ENCODE data around the gene GPR179. TPM values are rescaled to one million over a fixed set of nuclear protein-coding genes. Genes with fewer than 3 reads are reported as not detected.

Gene GPR179
- polyA plus RNA-seq, 2 of the 4 experiments (the other 2 are of a cell fraction): 0.04 to 0.08 TPM

DNA sequence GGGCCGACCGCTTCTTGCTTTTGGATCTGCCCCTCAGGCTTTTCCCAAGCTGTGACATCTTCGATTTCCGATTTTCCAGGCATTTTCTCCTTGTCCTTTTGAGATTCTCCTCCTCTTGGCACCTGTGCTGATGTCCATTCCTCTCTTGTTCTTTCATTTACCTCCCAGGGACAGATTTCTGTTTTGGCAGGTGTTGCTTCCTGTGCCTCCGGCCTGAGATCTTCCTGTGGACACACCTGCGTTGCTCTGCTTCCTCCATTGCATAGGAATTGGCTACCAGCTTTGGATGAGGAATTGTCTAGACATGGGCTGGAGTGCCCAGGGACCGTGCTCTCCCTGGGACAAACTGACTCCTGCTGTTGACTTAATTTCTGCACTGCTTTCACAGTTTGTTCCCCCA is 15.1 kb downstream of the GPR179 start:
- H3K4me1 ChIP-seq: 0 out of 3 replicates have a peak, but pooled peaks cover 3% of the 10 kb centered on the region
- no peak overlapping the region for H3K27ac ChIP-seq
- WGBS (ENCODE audit: missing lambda C conversion rate): 82% methylated on average over 7 of the region's 7 CpGs
- TF ChIP-seq, protein P1, sequence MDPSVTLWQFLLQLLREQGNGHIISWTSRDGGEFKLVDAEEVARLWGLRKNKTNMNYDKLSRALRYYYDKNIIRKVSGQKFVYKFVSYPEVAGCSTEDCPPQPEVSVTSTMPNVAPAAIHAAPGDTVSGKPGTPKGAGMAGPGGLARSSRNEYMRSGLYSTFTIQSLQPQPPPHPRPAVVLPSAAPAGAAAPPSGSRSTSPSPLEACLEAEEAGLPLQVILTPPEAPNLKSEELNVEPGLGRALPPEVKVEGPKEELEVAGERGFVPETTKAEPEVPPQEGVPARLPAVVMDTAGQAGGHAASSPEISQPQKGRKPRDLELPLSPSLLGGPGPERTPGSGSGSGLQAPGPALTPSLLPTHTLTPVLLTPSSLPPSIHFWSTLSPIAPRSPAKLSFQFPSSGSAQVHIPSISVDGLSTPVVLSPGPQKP (IDR thresholded peaks at IDR 0.05; ENCODE audit: low read depth, low read length): no peak
- TF ChIP-seq RCOR1 (IDR thresholded peaks at IDR 0.05; ENCODE audit: low read depth, low read length): no peak
- no peak for TF ChIP-seq ZFP36 (IDR thresholded peaks at IDR 0.05; ENCODE audit: borderline replicate concordance, partially characterized antibody)
- no peak for TF ChIP-seq NPAS2 (CRISPR knock-in tag; IDR thresholded peaks at IDR 0.05; ENCODE audit: borderline replicate concordance)
- no peak for TF ChIP-seq ZSCAN20 (CRISPR knock-in tag; IDR thresholded peaks at IDR 0.05)
- no peak for TF ChIP-seq TFCP2L1 (CRISPR knock-in tag; IDR thresholded peaks at IDR 0.05)
- TF ChIP-seq, protein P2, sequence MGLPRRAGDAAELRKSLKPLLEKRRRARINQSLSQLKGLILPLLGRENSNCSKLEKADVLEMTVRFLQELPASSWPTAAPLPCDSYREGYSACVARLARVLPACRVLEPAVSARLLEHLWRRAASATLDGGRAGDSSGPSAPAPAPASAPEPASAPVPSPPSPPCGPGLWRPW (IDR thresholded peaks at IDR 0.05): no peak
- no peak for TF ChIP-seq NR3C1 (IDR thresholded peaks at IDR 0.05)
- no peak for TF ChIP-seq CHD2 (IDR thresholded peaks at IDR 0.05; ENCODE audit: low read length, partially characterized antibody)
- TF ChIP-seq ZC3H11A (IDR thresholded peaks at IDR 0.05): no peak
- TF ChIP-seq, protein P3, sequence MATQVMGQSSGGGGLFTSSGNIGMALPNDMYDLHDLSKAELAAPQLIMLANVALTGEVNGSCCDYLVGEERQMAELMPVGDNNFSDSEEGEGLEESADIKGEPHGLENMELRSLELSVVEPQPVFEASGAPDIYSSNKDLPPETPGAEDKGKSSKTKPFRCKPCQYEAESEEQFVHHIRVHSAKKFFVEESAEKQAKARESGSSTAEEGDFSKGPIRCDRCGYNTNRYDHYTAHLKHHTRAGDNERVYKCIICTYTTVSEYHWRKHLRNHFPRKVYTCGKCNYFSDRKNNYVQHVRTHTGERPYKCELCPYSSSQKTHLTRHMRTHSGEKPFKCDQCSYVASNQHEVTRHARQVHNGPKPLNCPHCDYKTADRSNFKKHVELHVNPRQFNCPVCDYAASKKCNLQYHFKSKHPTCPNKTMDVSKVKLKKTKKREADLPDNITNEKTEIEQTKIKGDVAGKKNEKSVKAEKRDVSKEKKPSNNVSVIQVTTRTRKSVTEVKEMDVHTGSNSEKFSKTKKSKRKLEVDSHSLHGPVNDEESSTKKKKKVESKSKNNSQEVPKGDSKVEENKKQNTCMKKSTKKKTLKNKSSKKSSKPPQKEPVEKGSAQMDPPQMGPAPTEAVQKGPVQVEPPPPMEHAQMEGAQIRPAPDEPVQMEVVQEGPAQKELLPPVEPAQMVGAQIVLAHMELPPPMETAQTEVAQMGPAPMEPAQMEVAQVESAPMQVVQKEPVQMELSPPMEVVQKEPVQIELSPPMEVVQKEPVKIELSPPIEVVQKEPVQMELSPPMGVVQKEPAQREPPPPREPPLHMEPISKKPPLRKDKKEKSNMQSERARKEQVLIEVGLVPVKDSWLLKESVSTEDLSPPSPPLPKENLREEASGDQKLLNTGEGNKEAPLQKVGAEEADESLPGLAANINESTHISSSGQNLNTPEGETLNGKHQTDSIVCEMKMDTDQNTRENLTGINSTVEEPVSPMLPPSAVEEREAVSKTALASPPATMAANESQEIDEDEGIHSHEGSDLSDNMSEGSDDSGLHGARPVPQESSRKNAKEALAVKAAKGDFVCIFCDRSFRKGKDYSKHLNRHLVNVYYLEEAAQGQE (IDR thresholded peaks at IDR 0.05): no peak
- no peak for TF ChIP-seq EHMT2 (IDR thresholded peaks at IDR 0.05; ENCODE audit: low read depth)
- TF ChIP-seq FOXS1 (CRISPR knock-in tag; IDR thresholded peaks at IDR 0.05): no peak
- DNase-seq (ENCODE audit: low read depth in 1 of 2, low spot score in 1 of 2) (no peak), FAIRE-seq (no peak), ATAC-seq (no peak)
- H3K4me3 ChIP-seq: no peak overlapping the region
- H3K9me3 ChIP-seq: no peaks in the 10 kb centered on the region
- CTCF ChIA-PET: interaction anchor here (0.7 to 30.7 kb wide), 5 partner anchors 15 to 339 kb away, joined by 3 to 675 read pairs (median 3); partner anchors contain the start of genes GPR179 and SOCS7
- POLR2A ChIA-PET: interaction anchor here (0.6 kb wide), 1 partner anchor 17 kb away, joined by 3 read pairs; no protein-coding TSS in a partner anchor
- no peak overlapping the region for H3K4me2 ChIP-seq

DNA sequence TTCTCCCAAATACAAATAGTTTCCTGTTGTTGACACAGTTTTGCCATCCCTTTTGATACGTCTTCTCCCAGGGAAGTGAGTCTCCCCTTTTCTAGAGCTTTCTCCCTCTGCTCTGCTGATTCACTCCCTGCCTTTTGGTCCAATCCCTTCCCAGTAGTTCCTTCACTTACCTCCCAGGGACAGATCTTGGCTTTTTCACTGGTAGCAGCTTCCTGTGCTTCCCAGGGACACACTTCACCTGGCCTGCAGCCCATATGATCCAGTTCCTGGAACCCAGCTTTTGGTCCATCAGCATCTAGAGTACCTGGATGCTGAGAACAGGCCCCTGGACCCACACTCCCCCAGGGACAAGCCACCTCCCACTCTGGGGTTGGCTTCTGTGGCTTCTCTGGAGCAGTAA is 15.8 kb downstream of the GPR179 start:
- Histone ChIP-seq H3K9me3 (no peaks in the 10 kb centered on the region), H3K4me1 (0 out of 3 replicates have a peak, but pooled peaks cover 3% of the 10 kb centered on the region), H3K4me3 (no peak overlapping the region), H3K4me2 (no peak overlapping the region), H3K27ac (no peak overlapping the region)
- 61% methylated on average over 1 of the region's 1 CpG for WGBS (ENCODE audit: missing lambda C conversion rate)
- TF ChIP-seq ESRRA (IDR thresholded peaks at IDR 0.05; ENCODE audit: borderline replicate concordance, low read length) (no peak), MAFK (IDR thresholded peaks at IDR 0.05; ENCODE audit: partially characterized antibody) (no peak), CBX8 (IDR thresholded peaks at IDR 0.05) (no peak), EHMT2 (IDR thresholded peaks at IDR 0.05; ENCODE audit: low read depth) (no peak), MAZ (IDR thresholded peaks at IDR 0.05; ENCODE audit: borderline replicate concordance, low read depth, low read length) (no peak), CHD2 (IDR thresholded peaks at IDR 0.05; ENCODE audit: low read length, partially characterized antibody) (no peak), TP53 (CRISPR knock-in tag; IDR thresholded peaks at IDR 0.05) (no peak), HOXB5 (CRISPR knock-in tag; IDR thresholded peaks at IDR 0.05) (no peak), MYC (IDR thresholded peaks at IDR 0.05; ENCODE audit: borderline replicate concordance, low read length) (no peak), HOXB13 (CRISPR knock-in tag; IDR thresholded peaks at IDR 0.05; ENCODE audit: low read depth) (no peak), FOXS1 (CRISPR knock-in tag; IDR thresholded peaks at IDR 0.05) (no peak), RFX5 (IDR thresholded peaks at IDR 0.05) (no peak), POLR2A (IDR thresholded peaks at IDR 0.05; ENCODE audit: low read length) (no peak), FOSL2 (IDR thresholded peaks at IDR 0.05) (no peak), FOSL2 (CRISPR knock-in tag; IDR thresholded peaks at IDR 0.05) (no peak), KDM5A (IDR thresholded peaks at IDR 0.05) (no peak), NPAS2 (CRISPR knock-in tag; IDR thresholded peaks at IDR 0.05; ENCODE audit: borderline replicate concordance) (no peak), CBX2 (IDR thresholded peaks at IDR 0.05; ENCODE audit: borderline replicate concordance, low read depth) (no peak), HOXA7 (CRISPR knock-in tag; IDR thresholded peaks at IDR 0.05) (no peak), ZNF302 (CRISPR knock-in tag; IDR thresholded peaks at IDR 0.05) (no peak)
- no peak for ATAC-seq
- ChIA-PET CTCF (interaction anchor here (1.3 to 30.7 kb wide), 4 partner anchors 15 to 90 kb away, joined by 3 to 675 read pairs (median 4); partner anchors contain the start of genes GPR179 and SOCS7), POLR2A (no interaction called here)
- no peak for DNase-seq (ENCODE audit: low read depth in 1 of 2, low spot score in 1 of 2)
- no peak for FAIRE-seq
